H1 (cell line): ENCODE results near the gene MRPS25. TPM values are rescaled to one million over a fixed set of nuclear protein-coding genes. Genes with fewer than 3 reads are reported as not detected.

ENCODE experiments used
- CTCF ChIA-PET: fragments of 300-600 bp; sonication (Branson Sonifier 250); formaldehyde crosslinking; loops from one replicate; lab custom pipeline; 2021; ENCODE audit not compliant: partially characterized antibody; lab: Charles Lee
- POLR2A ChIA-PET: fragments of 300-600 bp; sonication (Branson Sonifier 250); formaldehyde crosslinking; loops from one replicate; lab custom pipeline; 2021; ENCODE audit warnings: inconsistent platforms; ENCODE audit not compliant: partially characterized antibody; lab: Charles Lee
- DNase-seq, 2 experiments: peaks; one replicate each; pipeline versions ENCODE4 v3.0.0 to v3.0.0-alpha.2; 2010 to 2022; ENCODE audit warnings: low spot score in 2 of 2, low read depth in 1 of 2, mixed read lengths in 1 of 2
- FAIRE-seq: peaks from 2 replicates; lab custom pipeline; 2011; peaks lifted over from hg19 to GRCh38; lab: Jason Lieb, UNC
- H2AFZ ChIP-seq: 2 replicates; pipeline ENCODE4 v1.8.1; 2012; ENCODE audit warnings: low read length, inconsistent platforms
- H2AK5ac ChIP-seq: 2 replicates; pipeline ENCODE4 v1.6.1; 2013; ENCODE audit warnings: low read depth, low read length
- H2BK120ac ChIP-seq: replicated peaks from 2 replicates; pipeline ENCODE3; 2013; ENCODE audit warnings: low read depth, low read length, inconsistent platforms
- H2BK12ac ChIP-seq: 2 replicates; pipeline ENCODE4 v1.6.1; 2013; ENCODE audit warnings: low read depth, low read length
- H2BK15ac ChIP-seq: 2 replicates; pipeline ENCODE4 v1.6.1; 2013; ENCODE audit warnings: low read length
- H2BK20ac ChIP-seq: 2 replicates; pipeline ENCODE4 v1.6.1; 2013; ENCODE audit warnings: low read length
- H2BK5ac ChIP-seq: 2 replicates; pipeline ENCODE4 v1.6.1; 2013; ENCODE audit warnings: low read depth, low read length
- H3K14ac ChIP-seq: 2 replicates; pipeline ENCODE4 v1.6.1; 2013; ENCODE audit warnings: inconsistent platforms; ENCODE audit not compliant: insufficient read length
- H3K18ac ChIP-seq: 2 replicates; pipeline ENCODE4 v1.6.1; 2013; ENCODE audit warnings: low read length; ENCODE audit errors: extremely low read depth
- H3K23ac ChIP-seq: 2 replicates; pipeline ENCODE4 v1.6.1; 2013; ENCODE audit warnings: inconsistent platforms; ENCODE audit not compliant: insufficient read length
- H3K23me2 ChIP-seq: 2 replicates; pipeline ENCODE4 v1.6.1; 2013; ENCODE audit warnings: low read depth, low read length
- H3K27ac ChIP-seq: 2 replicates; pipeline ENCODE4 v1.6.1; 2011; ENCODE audit warnings: low read depth, low read length, inconsistent platforms
- H3K27me3 ChIP-seq, 4 experiments: replicated peaks in 1 of 4; 1 replicate in 1 of 4; 2 replicates in 3 of 4; pipeline versions ENCODE4 v1.6.1 to v1.8.1; 2011 to 2013; ENCODE audit warnings: low read length in 3 of 4, mild to moderate bottlenecking in 3 of 4, inconsistent platforms in 2 of 4, mixed read lengths in 2 of 4, moderate library complexity in 1 of 4; ENCODE audit not compliant: control insufficient read depth in 3 of 4, insufficient read depth in 3 of 4; ENCODE audit errors: extremely low read depth in 1 of 4
- H3K36me3 ChIP-seq, 4 experiments: 2 replicates each; pipeline versions ENCODE4 v1.6.1 to v1.8.1; 2011 to 2013; ENCODE audit warnings: mild to moderate bottlenecking in 4 of 4, low read length in 3 of 4, moderate library complexity in 2 of 4, control low read depth in 1 of 4, inconsistent platforms in 1 of 4; ENCODE audit not compliant: insufficient read depth in 4 of 4, control insufficient read depth in 2 of 4
- H3K4ac ChIP-seq: replicated peaks from 2 replicates; pipeline ENCODE3; 2013; ENCODE audit warnings: low read length, low read depth, mixed read lengths, inconsistent platforms; ENCODE audit not compliant: insufficient read length
- H3K4me1 ChIP-seq, 4 experiments: replicated peaks in 1 of 4; 1 replicate in 1 of 4; 2 replicates in 3 of 4; pipeline versions ENCODE4 v1.6.1 to v1.8.1; 2011 to 2013; ENCODE audit warnings: low read length in 3 of 4, inconsistent platforms in 2 of 4, mixed read lengths in 1 of 4; ENCODE audit not compliant: insufficient read depth in 4 of 4, control insufficient read depth in 3 of 4
- H3K4me2 ChIP-seq, 2 experiments: 2 replicates each; pipeline versions ENCODE4 v1.6.1 to v1.8.1; 2011 to 2013; ENCODE audit warnings: low read depth in 2 of 2, low read length in 2 of 2, control low read depth in 1 of 2, inconsistent platforms in 1 of 2, mild to moderate bottlenecking in 1 of 2; ENCODE audit not compliant: insufficient read depth in 1 of 2
- H3K4me3 ChIP-seq, 4 experiments: fragments of 200-600, 300-600 bp in 1 of 4; sonication (generic), shearing (Covaris generic), sonication (Bioruptor Twin) in 1 of 4; 2 replicates each; pipeline versions ENCODE4 v1.5.1 to v1.8.1; 2011 to 2016; ENCODE audit warnings: low read length in 4 of 4, low read depth in 3 of 4, control low read depth in 2 of 4, inconsistent platforms in 2 of 4, mild to moderate bottlenecking in 2 of 4, mixed read lengths in 1 of 4, moderate library complexity in 1 of 4; ENCODE audit not compliant: insufficient read depth in 2 of 4; ENCODE audit errors: extremely low read depth in 1 of 4
- H3K56ac ChIP-seq: replicated peaks from 2 replicates; pipeline ENCODE3; 2013; ENCODE audit warnings: low read depth, mild to moderate bottlenecking, mixed read lengths, low read length, inconsistent platforms; ENCODE audit not compliant: insufficient read length
- H3K79me1 ChIP-seq: 2 replicates; pipeline ENCODE4 v1.6.1; 2013; ENCODE audit warnings: low read depth, low read length, control low read depth
- H3K79me2 ChIP-seq, 2 experiments: 2 replicates each; pipeline versions ENCODE4 v1.6.1 to v1.8.1; 2012 to 2013; ENCODE audit warnings: low read length in 2 of 2, mild to moderate bottlenecking in 2 of 2, inconsistent platforms in 1 of 2; ENCODE audit not compliant: insufficient read depth in 2 of 2, control insufficient read depth in 1 of 2
- H3K9ac ChIP-seq, 4 experiments: replicated peaks in 1 of 4; 1 replicate in 1 of 4; 2 replicates in 3 of 4; pipeline versions ENCODE4 v1.6.1 to v1.8.1; 2011 to 2013; ENCODE audit warnings: low read depth in 3 of 4, low read length in 3 of 4, control low read depth in 2 of 4, mild to moderate bottlenecking in 2 of 4, moderate library complexity in 2 of 4, inconsistent platforms in 1 of 4; ENCODE audit errors: extremely low read depth in 1 of 4
- H3K9me3 ChIP-seq, 2 experiments: 2 replicates each; pipeline versions ENCODE4 v1.6.1 to v1.8.1; 2012 to 2013; ENCODE audit warnings: mild to moderate bottlenecking in 2 of 2, moderate library complexity in 2 of 2, control low read depth in 1 of 2, inconsistent platforms in 1 of 2, low read depth in 1 of 2, low read length in 1 of 2, mixed read lengths in 1 of 2; ENCODE audit not compliant: insufficient read depth in 2 of 2
- H4K20me1 ChIP-seq, 2 experiments: replicated peaks in 1 of 2; 2 replicates each; pipeline versions ENCODE3 to v1.8.1; 2011 to 2013; ENCODE audit warnings: inconsistent platforms in 2 of 2, low read length in 2 of 2, mild to moderate bottlenecking in 1 of 2; ENCODE audit not compliant: insufficient read depth in 2 of 2, control insufficient read depth in 1 of 2
- H4K5ac ChIP-seq: 2 replicates; pipeline ENCODE4 v1.6.1; 2013; ENCODE audit warnings: low read length, low read depth, mixed read lengths, inconsistent platforms; ENCODE audit not compliant: insufficient read length
- H4K8ac ChIP-seq: 2 replicates; pipeline ENCODE4 v1.8.0; 2013; ENCODE audit warnings: mild to moderate bottlenecking, moderate library complexity, low read length, inconsistent platforms; ENCODE audit not compliant: insufficient read depth; ENCODE audit errors: extremely low read depth
- H4K91ac ChIP-seq: replicated peaks from 2 replicates; pipeline ENCODE3; 2013; ENCODE audit warnings: low read length, mixed read lengths, inconsistent platforms; ENCODE audit not compliant: insufficient read length
- ATF2 ChIP-seq: IDR thresholded peaks from 2 replicates; pipeline ENCODE4 v1.6.1; 2012; ENCODE audit warnings: low read length, inconsistent platforms
- CBX8 ChIP-seq: fragments of 300-800, 300-1000 bp; sonication (generic); IDR thresholded peaks from 2 replicates; pipeline ENCODE4 v1.7.1; 2016; ENCODE audit warnings: low read depth, low read length, borderline replicate concordance
- CEBPB ChIP-seq: IDR thresholded peaks from 2 replicates; pipeline ENCODE4 v1.6.1; 2012; ENCODE audit warnings: low read depth, low read length
- CHD2 ChIP-seq: IDR thresholded peaks from 2 replicates; pipeline ENCODE4 v1.6.1; 2012; ENCODE audit warnings: low read length, improper control_type of control experiment
- KDM4A ChIP-seq: IDR thresholded peaks from one replicate; pipeline ENCODE4 v1.7.1; 2012; ENCODE audit warnings: low read depth, mild to moderate bottlenecking, moderate library complexity, low read length, inconsistent platforms; ENCODE audit not compliant: severe bottlenecking
- KDM5A ChIP-seq: fragments of 200-600 bp; IDR thresholded peaks from 2 replicates; pipeline ENCODE4 v1.7.1; 2012; ENCODE audit warnings: mild to moderate bottlenecking, low read length, inconsistent platforms, mixed read lengths
- POLR2A ChIP-seq, 2 experiments: IDR thresholded peaks; 1 replicate in 1 of 2; 2 replicates in 1 of 2; pipeline ENCODE4 v1.6.1; 2011; ENCODE audit warnings: low read depth in 2 of 2, low read length in 2 of 2, mild to moderate bottlenecking in 2 of 2; ENCODE audit errors: control extremely low read depth in 1 of 2
- RAD21 ChIP-seq, 2 experiments: IDR thresholded peaks in 1 of 2; conservative IDR thresholded peaks in 1 of 2; 2 replicates each; pipeline ENCODE4 v1.6.1; 2011; ENCODE audit warnings: low read depth in 2 of 2, low read length in 2 of 2, improper control_type of control experiment in 1 of 2, inconsistent platforms in 1 of 2, mild to moderate bottlenecking in 1 of 2, moderate library complexity in 1 of 2
- SP1 ChIP-seq: IDR thresholded peaks from 2 replicates; pipeline ENCODE4 v1.6.1; 2011; ENCODE audit warnings: low read depth, low read length
- WGBS, 2 experiments: shearing (Covaris generic) in 1 of 2; methylation state at CpG; one replicate each; pipeline versions ENCODE4 v1.1.6 to v1.1.7; 2013 to 2015; ENCODE audit warnings: low lambda C conversion rate in 2 of 2, mixed read lengths in 2 of 2, inconsistent platforms in 1 of 2, low coverage in 1 of 2, missing lambda C conversion rate in 1 of 2; ENCODE audit not compliant: insufficient replicate concordance in 2 of 2, insufficient coverage in 1 of 2, insufficient read length in 1 of 2; ENCODE audit errors: extremely low coverage in 1 of 2, missing lambda C conversion rate in 1 of 2; 5-methylcytosine and 5-hydroxymethylcytosine counted together
- polyA plus RNA-seq, 7 experiments: library from polyadenylated mRNA; depleted of rRNA in 3 of 7; stranded (reverse) in 5 of 7; unstranded in 2 of 7; fragments of >200 nt in 5 of 7; fragments of 200-250 nt in 2 of 7; gene quantifications; 1 replicate in 5 of 7; 2 replicates in 1 of 7; 4 replicates in 1 of 7; pipeline versions ENCODE4 v1.2.1 to v1.2.3, GENCODE V29; 2011 to 2013; ENCODE audit warnings: missing spikeins in 2 of 7, mixed read lengths in 2 of 7
- total RNA-seq: library from RNA; stranded (reverse); fragmentation: NEBNext Ultra II Directional; extraction: Animal tissue kit (Norgen Biotek cat#: 25700); gene quantifications from 2 replicates; pipeline ENCODE4 v1.2.1, GENCODE V29; 2021

MRPS25 gene
- total and polyA plus RNA-seq, 2 of the 8 experiments (the other 6 are each of a cell fraction or from before 2014, with no cell fraction given): 23.0 to 56.5 TPM

DNA sequence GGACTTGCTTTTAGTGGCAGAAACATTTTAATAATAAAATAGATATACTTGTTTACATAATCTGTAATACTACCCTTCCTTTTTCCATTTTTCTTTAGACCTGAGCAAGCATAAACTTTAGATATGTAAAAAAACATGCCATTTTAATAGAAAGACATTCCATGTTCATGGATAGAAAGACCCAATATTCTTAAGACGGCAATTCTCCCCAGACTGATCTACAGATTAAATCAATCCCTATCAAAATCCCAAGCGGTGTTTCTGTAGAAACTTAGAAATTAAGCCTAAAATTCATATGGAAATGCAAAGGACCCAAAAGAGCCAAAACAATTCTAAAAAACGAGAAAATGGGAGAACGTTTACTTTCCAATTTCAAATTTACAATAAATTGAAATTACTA is 11.6 kb downstream of the MRPS25 start:
- CTCF ChIA-PET: interaction anchor here (1.5 kb wide), 1 partner anchor 15 kb away, joined by 6 read pairs; no protein-coding TSS in a partner anchor
- no peak for TF ChIP-seq SP1
- no peak for TF ChIP-seq ATF2
- TF ChIP-seq POLR2A (IDR thresholded peaks at IDR 0.05; ENCODE audit: control extremely low read depth in 1 of 2, low read depth in 2 of 2, low read length in 2 of 2): no peak
- no peak for TF ChIP-seq KDM4A
- no peak for TF ChIP-seq KDM5A
- no peak for TF ChIP-seq CEBPB
- no peak for TF ChIP-seq CBX8
- no peak for TF ChIP-seq RAD21 (IDR thresholded peaks at IDR 0.05 in 1 of 2, conservative IDR thresholded peaks at IDR 0.05 in 1 of 2; ENCODE audit: low read depth in 2 of 2, low read length in 2 of 2)
- no peak for TF ChIP-seq CHD2

More for the DNA sequence above, 11.6 kb downstream of the MRPS25 start:
- no peak for FAIRE-seq
- H3K9ac ChIP-seq: no peak overlapping the region
- H2BK20ac ChIP-seq: no peak overlapping the region
- POLR2A ChIA-PET: interaction anchor here (3.5 kb wide), 1 partner anchor 11 kb away, joined by 17 read pairs; the partner anchor contains the start of gene MRPS25
- H3K4me2 ChIP-seq: no peak overlapping the region
- no peak overlapping the region for H3K4ac ChIP-seq
- H3K56ac ChIP-seq: no peak overlapping the region
- H3K23ac ChIP-seq: no peak overlapping the region
- H4K91ac ChIP-seq: no peak overlapping the region
- H3K27me3 ChIP-seq: no peaks in the 10 kb centered on the region
- no peak overlapping the region for H3K4me3 ChIP-seq
- no peaks in the 10 kb centered on the region for H3K9me3 ChIP-seq
- no peak overlapping the region for H3K18ac ChIP-seq
- H2BK12ac ChIP-seq: no peak overlapping the region
- WGBS, 2 experiments: 88% methylated on average over 4 of the region's 4 CpGs; no CpG with 5 or more reads in 1 of the 2 experiments
- no peak overlapping the region for H2AK5ac ChIP-seq
- no peak overlapping the region for H4K5ac ChIP-seq
- H3K79me1 ChIP-seq: peaks cover 4% of the 10 kb centered on the region; the same call in 1 of the 2 replicates
- no peak overlapping the region for H4K8ac ChIP-seq
- H2AFZ ChIP-seq: no peak overlapping the region
- H2BK15ac ChIP-seq: no peak overlapping the region
- peaks cover 0 to 2% (median 0%) of the 10 kb centered on the region in 4 experiments; a peak in 3 of 7 replicates for H3K4me1 ChIP-seq
- no peak overlapping the region for H2BK120ac ChIP-seq
- H3K79me2 ChIP-seq: peaks cover 3 to 56% of the 10 kb centered on the region in 2 experiments; a peak in 3 of 4 replicates
- H2BK5ac ChIP-seq: no peak overlapping the region
- DNase-seq: no peak
- H3K36me3 ChIP-seq: peaks cover 9 to 49% (median 25%) of the 10 kb centered on the region in 4 experiments
- no peaks in the 10 kb centered on the region for H3K23me2 ChIP-seq
- no peak overlapping the region for H3K27ac ChIP-seq
- peaks cover 23 to 27% of the 10 kb centered on the region in 2 experiments for H4K20me1 ChIP-seq
- no peak overlapping the region for H3K14ac ChIP-seq
